Measurements from ENCODE around the gene CCT5.

Gene CCT5

DNA sequence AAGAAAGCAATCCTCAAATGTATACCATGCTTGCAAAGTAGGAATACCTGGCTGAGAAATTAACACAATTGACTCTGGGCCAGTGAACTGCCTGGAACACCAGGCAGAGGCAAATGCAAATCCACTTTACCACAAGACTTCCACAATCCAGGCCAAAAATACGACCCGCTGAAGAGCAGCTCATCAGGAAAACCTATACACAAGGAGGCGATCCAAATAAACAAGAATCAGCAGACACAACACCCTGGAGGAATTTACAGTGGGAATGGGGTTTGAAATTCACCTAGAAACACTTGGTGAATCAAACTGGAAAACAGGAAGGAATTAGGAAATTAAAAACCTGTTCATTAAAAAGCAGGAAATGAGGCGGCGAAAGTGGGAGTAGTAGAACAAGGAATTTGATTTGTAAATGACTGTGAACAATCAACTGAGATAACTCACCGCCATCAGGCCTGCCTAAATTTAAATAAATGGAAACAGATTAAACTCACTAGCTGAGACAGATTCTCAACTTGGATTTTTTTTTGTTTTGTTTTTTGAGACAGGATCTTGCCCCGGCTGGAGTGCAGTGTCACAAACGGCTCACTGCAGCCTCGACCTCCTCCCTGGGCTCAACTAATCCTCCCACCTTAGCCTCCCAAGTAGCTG, 41.7 kb downstream of the CCT5 start:
- CTCF ChIA-PET, result no interaction called here
- no peaks in the 10 kb centered on the region for H3K9me3 Mint-ChIP-seq
- H3K27ac Mint-ChIP-seq, result no peak overlapping the region
- H3K36me3 Mint-ChIP-seq, result no peaks in the 10 kb centered on the region
- H3K27me3 Mint-ChIP-seq, result peaks cover 7% of the 10 kb centered on the region
- H3K4me1 Mint-ChIP-seq, result peaks cover 6% of the 10 kb centered on the region
- H3K4me3 Mint-ChIP-seq, result no peak overlapping the region
- DNase-seq, result no peak

DNA sequence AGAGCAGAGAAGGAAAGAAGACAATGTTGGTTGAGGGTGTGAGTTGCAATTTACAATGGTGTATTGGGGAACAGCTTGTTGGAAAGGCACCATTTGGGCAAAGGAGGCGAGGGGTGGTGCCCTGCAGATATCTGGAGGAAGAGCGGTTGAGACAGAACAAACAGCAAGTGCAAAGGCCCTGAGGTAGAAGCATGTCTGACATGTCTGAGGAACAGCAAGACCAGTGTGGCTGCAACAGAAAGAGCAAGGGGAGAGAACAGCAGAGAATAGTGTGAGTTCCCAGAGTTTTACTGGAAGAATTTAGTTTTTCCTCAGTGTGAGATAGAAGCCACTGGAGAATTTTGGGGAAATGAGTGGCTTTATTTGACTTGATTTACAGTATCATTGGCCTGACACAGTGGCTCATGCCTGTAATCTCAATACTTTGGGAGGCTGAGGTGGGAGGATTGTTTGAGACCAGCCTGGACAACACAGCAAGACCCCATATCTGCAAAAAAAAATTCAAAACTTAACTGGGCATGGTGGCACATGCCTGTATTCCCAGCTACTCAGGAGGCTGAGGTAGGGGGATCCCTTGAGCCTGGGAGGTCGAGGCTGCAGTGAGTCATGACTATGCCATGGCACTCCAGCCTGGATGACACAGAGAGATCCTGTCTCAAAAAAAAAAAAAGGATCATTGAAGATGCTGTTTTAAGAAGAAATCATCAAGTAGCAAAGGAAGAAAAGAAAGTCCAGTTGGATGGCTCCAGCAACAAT, 44.0 kb downstream of the CCT5 start:
- no peak overlapping the region for H3K27ac Mint-ChIP-seq
- CTCF ChIA-PET, result no interaction called here
- no peak for DNase-seq
- no peak overlapping the region for H3K4me3 Mint-ChIP-seq
- no peaks in the 10 kb centered on the region for H3K36me3 Mint-ChIP-seq
- H3K4me1 Mint-ChIP-seq, result no peaks in the 10 kb centered on the region
- H3K9me3 Mint-ChIP-seq, result no peaks in the 10 kb centered on the region
- peaks cover 11% of the 10 kb centered on the region for H3K27me3 Mint-ChIP-seq

DNA sequence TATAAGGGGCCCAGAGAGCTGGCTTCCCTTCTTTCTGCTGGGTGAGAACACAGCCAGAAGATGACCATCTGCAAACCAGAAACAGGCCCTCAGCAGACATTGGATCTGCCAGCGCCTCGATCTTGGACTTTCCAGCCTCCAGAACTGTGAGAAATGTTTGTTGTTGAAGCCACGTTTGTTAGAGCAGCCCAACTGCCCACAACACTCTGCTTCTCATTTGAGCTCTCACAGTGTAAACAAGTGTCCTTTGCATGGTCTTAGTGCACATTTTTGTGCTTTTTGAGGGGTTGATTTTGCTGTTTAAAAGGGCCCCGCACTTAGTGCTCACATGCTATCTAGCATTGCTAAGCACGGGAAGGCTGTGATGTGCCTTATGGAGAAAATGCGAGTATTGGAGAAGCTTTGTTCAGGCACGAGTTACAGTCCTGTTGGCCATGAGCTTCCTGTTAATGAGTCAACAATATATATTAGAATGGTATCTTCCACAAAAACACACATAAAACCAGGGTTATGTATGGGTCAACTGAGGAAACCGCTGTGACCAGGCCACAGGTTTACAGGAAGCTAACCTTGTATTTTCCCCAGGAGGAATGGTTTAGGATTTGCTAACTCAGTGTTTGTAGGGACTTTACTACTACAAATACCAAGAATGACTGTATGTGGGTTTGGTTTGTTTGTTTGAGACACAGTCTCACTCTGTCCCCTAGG, 45.7 kb downstream of the CCT5 start:
- H3K27ac Mint-ChIP-seq, result no peak overlapping the region
- peaks cover 11% of the 10 kb centered on the region for H3K27me3 Mint-ChIP-seq
- no peak overlapping the region for H3K4me3 Mint-ChIP-seq
- no peaks in the 10 kb centered on the region for H3K9me3 Mint-ChIP-seq
- no peaks in the 10 kb centered on the region for H3K4me1 Mint-ChIP-seq
- no peak for DNase-seq
- no peaks in the 10 kb centered on the region for H3K36me3 Mint-ChIP-seq
- CTCF ChIA-PET, result interaction anchor here (0.6 kb wide), 2 partner anchors 13 to 246 kb away, joined by 3 read pairs; no protein-coding TSS in a partner anchor

DNA sequence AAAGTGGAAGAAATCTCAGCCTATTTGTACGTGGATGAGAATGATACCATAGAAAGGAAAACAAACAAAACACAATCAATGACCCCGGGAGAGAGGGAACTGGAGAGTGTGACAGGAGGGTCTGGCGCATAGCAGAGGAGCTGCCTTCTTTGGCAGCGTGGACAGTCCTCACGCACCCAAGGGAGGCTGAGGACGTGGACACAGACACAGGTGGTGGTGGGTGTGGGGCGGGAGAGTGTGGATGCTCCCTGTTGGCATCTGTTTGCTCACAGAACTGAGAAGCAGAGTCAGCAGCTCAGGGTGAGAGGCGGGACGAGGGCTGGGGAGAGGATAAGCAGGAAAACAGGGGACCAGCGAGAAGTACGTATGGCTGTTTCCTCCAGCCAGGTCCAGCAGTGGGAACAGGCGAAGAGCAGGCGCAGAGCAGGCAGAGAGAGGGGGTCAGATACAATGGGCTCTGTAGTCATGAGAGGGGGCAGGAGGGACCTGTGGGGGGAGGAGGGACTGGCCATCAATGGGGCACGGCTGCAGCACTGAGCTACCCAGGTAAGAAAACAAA, 47.6 kb downstream of the CCT5 start:
- H3K4me3 Mint-ChIP-seq, result no peak overlapping the region

DNA sequence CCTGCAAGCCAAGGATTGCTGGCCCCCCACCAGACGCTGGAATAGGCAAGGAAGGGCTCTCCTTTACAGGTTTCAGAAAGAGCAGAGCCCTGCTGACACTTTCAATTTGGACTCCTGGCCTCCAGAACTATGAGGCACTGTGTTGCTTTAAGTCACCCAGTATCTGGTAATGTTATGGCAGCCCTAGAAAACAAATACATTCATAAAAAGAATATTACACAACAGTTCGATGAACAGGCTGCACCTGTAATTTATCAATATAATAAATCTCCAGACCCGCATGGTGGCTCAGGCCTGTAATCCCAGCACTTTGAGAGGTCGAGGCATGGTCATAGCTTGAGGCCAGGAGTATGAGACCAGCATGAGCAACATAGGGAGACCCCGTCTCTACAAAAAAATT, 50.2 kb downstream of the CCT5 start:
- CTCF ChIA-PET, result no interaction called here
- no peaks in the 10 kb centered on the region for H3K36me3 Mint-ChIP-seq
- no peaks in the 10 kb centered on the region for H3K9me3 Mint-ChIP-seq
- no peak for DNase-seq
- H3K27ac Mint-ChIP-seq, result no peak overlapping the region
- no peaks in the 10 kb centered on the region for H3K4me1 Mint-ChIP-seq
- H3K4me3 Mint-ChIP-seq, result no peak overlapping the region
- H3K27me3 Mint-ChIP-seq, result peaks cover 16% of the 10 kb centered on the region

More for the DNA sequence above, 47.6 kb downstream of the CCT5 start:
- Mint-ChIP-seq H3K27me3 (peaks cover 11% of the 10 kb centered on the region), H3K9me3 (no peaks in the 10 kb centered on the region), H3K27ac (no peak overlapping the region), H3K36me3 (no peaks in the 10 kb centered on the region), H3K4me1 (no peaks in the 10 kb centered on the region)
- DNase-seq, result no peak
- CTCF ChIA-PET, result no interaction called here

DNA sequence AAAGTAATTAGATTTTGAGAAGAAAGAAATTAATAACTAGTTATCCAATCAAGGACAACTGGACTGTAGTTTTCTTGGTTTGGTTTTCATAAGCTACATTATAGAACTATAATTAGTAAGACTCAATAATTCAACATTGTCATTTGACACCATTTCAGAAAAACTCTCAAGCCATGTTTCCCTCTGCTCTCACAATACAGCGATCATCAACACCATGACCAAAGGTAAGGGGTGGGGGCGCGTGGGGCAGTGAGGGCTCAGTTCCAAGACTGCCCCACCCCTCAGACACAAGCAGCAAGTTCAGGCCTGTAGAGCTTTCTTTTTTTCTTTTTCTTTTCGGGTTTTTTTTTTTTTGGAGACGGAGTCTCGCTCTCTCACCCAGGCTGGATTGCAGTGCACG, 51.2 kb downstream of the CCT5 start:
- CTCF ChIA-PET, result no interaction called here
- H3K4me1 Mint-ChIP-seq, result no peaks in the 10 kb centered on the region
- H3K27ac Mint-ChIP-seq, result no peak overlapping the region
- DNase-seq, result no peak
- H3K9me3 Mint-ChIP-seq, result no peaks in the 10 kb centered on the region
- H3K4me3 Mint-ChIP-seq, result no peak overlapping the region
- H3K36me3 Mint-ChIP-seq, result no peaks in the 10 kb centered on the region
- peaks cover 23% of the 10 kb centered on the region for H3K27me3 Mint-ChIP-seq

DNA sequence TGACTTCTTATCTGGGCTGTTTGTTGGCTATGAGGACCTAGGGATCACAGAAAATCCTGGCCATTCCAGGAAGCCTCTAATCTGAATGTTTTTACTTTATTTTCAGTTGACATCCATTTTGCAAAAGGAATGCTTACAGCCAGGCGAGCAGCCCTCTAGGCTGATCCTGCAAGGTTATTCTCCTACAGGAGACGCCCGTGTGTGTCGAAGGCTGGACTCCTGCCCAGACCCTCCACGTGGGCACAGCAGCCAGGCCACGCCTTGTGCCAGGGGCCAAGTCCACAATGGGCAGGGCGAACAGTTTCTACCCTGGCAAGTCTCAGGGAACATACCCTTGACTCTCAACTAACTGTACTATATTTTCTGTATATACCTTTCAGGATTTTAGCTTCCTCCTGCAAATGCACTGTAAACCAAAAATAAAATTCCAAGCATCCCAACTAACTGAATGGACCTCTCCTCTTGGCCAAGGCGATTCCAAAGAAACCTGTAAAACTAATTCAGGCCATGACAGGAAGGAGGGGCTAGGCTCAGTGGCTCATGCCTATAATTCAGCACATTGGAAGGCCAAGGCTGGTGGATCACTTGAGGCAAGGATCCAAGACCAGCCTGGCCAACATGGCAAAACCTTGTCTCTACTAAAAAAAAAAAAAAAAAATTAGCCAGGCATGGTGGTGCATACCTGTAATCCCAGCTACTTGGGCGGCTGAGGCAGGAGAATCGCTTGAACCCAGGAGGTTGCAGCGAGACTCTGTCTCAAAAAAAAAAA, 51.9 kb downstream of the CCT5 start:
- Mint-ChIP-seq H3K27me3 (peaks cover 28% of the 10 kb centered on the region), H3K4me1 (peaks cover under 1% of the 10 kb centered on the region), H3K4me3 (no peak overlapping the region), H3K9me3 (no peaks in the 10 kb centered on the region), H3K36me3 (no peaks in the 10 kb centered on the region), H3K27ac (no peak overlapping the region)
- no peak for DNase-seq
- CTCF ChIA-PET, result no interaction called here

DNA sequence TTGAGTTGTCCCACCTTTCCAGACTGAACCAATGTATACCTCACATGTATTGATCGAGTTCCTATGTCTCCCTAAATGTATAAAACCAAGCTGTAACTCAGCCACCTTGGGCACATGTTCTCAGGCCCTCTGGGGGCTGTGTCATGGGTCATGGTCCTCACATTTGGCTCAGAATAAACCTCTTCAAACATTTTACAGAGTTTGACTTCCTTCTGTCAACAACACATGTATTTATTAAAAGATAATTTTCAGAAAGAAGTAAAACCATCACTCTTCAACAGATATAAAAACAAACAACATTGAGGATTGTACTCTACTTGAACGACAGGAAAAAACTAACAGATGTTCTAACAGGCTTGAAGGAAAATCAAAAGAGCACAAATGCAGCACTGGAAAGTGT, 53.1 kb downstream of the CCT5 start:
- Mint-ChIP-seq H3K36me3 (no peaks in the 10 kb centered on the region), H3K4me1 (peaks cover 6% of the 10 kb centered on the region)

DNA sequence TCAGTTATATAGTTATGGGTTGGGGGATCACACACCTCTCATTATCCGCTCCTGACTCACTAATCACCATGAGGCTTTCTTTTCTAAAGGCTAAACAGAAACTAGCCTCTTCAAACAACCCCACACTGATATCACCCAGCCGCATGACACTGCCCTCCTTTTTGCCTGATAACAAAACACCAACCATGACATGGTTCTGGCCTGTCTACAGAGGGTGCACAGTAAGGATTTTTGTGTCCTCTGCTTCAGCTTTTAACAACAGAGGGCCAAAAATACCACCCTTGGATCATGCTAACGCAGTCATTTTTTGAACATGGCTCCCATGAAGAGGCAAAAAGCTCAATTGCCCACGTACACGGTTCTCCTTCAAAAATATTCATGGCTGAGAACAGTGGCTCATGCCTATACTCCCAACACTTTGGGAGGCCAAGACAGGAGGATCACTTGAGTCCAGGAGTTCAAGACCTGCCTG, 53.7 kb downstream of the CCT5 start:
- no peak for DNase-seq
- no peak overlapping the region for H3K4me3 Mint-ChIP-seq
- CTCF ChIA-PET, result interaction anchor here (0.7 kb wide), 1 partner anchor 30 kb away, joined by 3 read pairs; no protein-coding TSS in a partner anchor
- H3K4me1 Mint-ChIP-seq, result peaks cover 7% of the 10 kb centered on the region
- H3K36me3 Mint-ChIP-seq, result no peaks in the 10 kb centered on the region
- H3K9me3 Mint-ChIP-seq, result no peaks in the 10 kb centered on the region
- H3K27ac Mint-ChIP-seq, result no peak overlapping the region
- peaks cover 36% of the 10 kb centered on the region for H3K27me3 Mint-ChIP-seq

More for the DNA sequence above, 53.1 kb downstream of the CCT5 start:
- no peaks in the 10 kb centered on the region for H3K9me3 Mint-ChIP-seq
- H3K27ac Mint-ChIP-seq, result no peak overlapping the region
- H3K4me3 Mint-ChIP-seq, result no peak overlapping the region
- DNase-seq, result no peak
- CTCF ChIA-PET, result no interaction called here
- H3K27me3 Mint-ChIP-seq, result peaks cover 31% of the 10 kb centered on the region

DNA sequence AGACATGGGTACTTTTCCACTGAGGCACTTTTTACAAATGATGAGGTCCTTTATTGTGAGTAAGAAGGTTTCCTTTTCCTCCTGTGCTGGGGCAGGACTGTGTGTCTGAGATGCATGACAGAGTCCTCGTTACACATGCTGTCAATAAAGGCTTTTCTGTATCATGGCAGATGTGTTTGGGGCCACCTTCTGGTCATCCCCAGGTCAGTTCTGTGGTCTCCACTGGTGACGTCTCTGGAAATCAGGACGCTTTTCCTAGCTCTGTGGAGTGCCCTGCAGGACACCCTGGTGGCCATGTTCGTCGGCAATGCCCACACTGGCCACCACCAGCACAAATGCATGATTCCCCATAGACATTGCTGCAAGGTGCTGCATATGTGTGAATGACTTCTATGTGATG, 54.9 kb downstream of the CCT5 start:
- peaks cover 45% of the 10 kb centered on the region for H3K27me3 Mint-ChIP-seq
- CTCF ChIA-PET, result no interaction called here
- H3K4me3 Mint-ChIP-seq, result no peak overlapping the region
- H3K27ac Mint-ChIP-seq, result no peak overlapping the region
- DNase-seq, result no peak
- peaks cover 9% of the 10 kb centered on the region for H3K4me1 Mint-ChIP-seq
- H3K36me3 Mint-ChIP-seq, result no peaks in the 10 kb centered on the region
- H3K9me3 Mint-ChIP-seq, result no peaks in the 10 kb centered on the region

DNA sequence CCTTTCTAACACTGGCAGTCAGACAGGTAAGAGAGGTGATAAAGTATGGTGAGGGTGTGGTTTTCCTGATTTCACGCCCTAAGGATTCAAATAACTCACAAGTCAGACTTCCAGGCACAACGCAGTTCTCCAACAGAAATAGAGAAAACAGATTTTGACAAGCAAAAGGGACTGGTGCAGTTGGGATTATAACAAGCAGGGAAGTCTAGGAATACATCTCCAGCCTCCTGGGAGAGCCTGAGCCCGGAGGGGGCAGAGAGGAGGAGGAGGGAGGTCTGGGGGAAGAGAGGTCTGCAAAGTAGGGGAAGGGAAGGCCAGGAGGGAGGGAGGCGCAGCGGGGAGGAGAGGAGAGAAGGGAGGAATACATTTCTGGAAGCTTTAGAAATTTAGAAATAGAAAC, 56.0 kb downstream of the CCT5 start:
- Mint-ChIP-seq H3K36me3 (no peaks in the 10 kb centered on the region), H3K4me1 (peaks cover 9% of the 10 kb centered on the region), H3K4me3 (no peak overlapping the region), H3K9me3 (no peaks in the 10 kb centered on the region), H3K27me3 (peaks cover 45% of the 10 kb centered on the region), H3K27ac (no peak overlapping the region)
- CTCF ChIA-PET, result no interaction called here
- no peak for DNase-seq

DNA sequence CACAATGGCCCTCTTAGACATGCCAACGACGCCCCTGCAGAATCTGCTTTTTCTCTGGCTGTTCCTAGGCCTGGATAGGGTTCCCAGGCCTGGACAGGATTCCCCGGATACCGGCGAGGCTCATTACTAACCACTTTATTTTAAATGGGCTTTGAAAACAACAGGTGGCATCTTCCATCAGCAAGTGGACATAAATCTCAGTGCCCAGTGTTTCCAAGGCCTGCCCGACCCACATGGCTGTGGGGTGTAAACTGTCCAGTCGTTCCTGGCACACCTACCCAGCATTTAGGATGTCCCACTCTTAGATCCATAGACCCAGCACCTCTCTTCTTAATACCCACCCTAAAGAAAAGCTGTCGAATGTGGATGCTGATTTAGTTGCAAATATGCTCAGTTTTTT, 56.7 kb downstream of the CCT5 start:
- peaks cover 49% of the 10 kb centered on the region for H3K27me3 Mint-ChIP-seq
- H3K4me1 Mint-ChIP-seq, result peaks cover 9% of the 10 kb centered on the region
- H3K27ac Mint-ChIP-seq, result no peak overlapping the region
- H3K36me3 Mint-ChIP-seq, result no peaks in the 10 kb centered on the region
- H3K9me3 Mint-ChIP-seq, result no peaks in the 10 kb centered on the region
- H3K4me3 Mint-ChIP-seq, result peak overlapping the region; percentile 67
- CTCF ChIA-PET, result interaction anchor here (0.9 kb wide), 1 partner anchor 118 kb away, joined by 3 read pairs; no protein-coding TSS in a partner anchor
- no peak for DNase-seq

DNA sequence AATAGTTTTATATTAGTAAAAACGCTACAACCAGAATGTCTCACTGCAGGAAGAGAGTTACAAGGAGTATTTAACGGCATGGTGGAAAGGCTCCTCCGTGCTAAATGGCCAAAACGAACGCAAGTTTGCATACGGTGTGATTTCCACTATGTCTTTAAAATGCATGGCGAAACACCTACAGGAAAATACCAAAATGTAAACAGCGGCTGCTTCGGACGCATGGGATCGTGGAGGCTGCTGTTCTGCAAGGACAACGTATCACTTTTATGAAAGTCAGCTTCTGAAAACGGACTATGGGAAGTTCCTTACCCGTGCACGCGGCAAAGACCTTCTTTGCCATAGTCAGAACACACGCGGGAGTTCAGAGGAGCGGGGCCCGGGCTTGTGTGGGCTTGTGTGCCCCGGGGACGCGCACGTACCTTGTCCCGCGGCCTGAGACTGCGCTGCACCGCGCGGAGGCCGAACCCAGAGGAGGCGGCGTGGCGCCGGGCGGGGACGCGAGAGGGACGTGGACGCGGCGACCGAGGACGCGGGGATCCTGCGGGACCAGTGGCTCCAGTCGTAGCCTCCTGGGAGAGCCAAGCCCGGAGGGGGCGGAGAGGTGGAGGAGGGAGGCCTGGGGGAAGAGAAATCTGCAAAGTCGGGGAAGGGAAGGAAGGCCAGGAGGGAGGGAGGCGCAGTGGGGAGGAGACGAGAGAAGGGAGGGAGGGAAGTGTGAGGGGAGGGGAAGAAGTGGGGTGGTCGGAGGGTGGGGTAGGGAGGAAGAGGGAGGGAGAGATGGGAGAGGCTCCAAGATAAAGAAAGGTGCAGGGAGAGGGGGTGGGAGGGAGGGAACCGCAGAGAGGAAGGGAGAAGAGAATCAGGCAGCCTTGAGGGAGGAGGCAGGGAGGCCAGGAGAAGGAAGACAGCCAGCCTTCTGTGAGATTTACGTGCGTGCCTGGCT, 57.4 kb downstream of the CCT5 start, which contains the start of gene CMBL:
TSS of gene CMBL (minus strand) at position 697 of the 943 bp plus-strand sequence. CDS start 17,140 bp downstream, outside the sequence.
- Mint-ChIP-seq H3K27ac (no peak within 1 kb of the TSS), H3K9me3 (no peaks in the 10 kb centered on the region), H3K27me3 (peaks cover 49% of the 10 kb centered on the region), H3K36me3 (no peaks in the 10 kb centered on the region), H3K4me1 (peaks cover 9% of the 10 kb centered on the region), H3K4me3 (peak within 1 kb of the TSS; percentile 67)
- peak; percentile 41 for DNase-seq
- CTCF ChIA-PET, result interaction anchor here (0.9 to 1.2 kb wide), 2 partner anchors 23 to 117 kb away, joined by 3 to 5 read pairs; no protein-coding TSS in a partner anchor
